ENCODE measurements around the gene FOXI2.

FOXI2 gene

DNA sequence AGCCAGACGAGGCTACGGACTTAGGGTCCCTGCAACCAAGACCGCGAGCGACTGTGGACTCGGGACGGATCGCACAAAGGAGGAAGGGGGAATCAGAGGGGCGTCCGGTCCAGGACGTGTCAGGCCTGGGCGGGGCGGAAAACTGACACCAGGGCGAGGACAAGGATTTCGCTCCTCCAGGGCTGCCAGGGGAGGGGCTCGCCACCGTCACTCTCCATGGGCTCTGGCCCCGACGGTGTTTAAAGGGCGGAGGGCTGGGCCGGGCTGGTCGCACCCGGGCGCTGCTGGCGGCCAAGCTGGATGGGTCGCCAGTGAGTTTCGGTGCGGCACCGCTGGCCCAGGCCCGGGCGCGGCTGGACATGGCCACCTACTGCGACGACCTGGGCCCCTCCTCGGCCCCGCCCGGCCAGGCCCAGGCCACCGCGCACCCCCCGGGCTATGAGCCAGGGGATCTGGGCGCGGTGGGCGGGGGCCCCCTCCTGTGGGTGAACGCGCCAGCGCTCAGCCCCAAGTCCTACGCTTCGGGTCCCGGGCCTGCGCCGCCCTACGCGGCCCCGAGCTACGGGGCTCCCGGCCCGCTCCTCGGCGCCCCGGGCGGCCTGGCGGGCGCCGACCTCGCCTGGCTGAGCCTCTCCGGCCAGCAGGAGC lies at the start of gene FOXI2:
Gene FOXI2, plus strand, starts transcription at position 271 of the 648 bp plus-strand sequence. Its CDS starts 89 bp downstream, at position 360.
- DNase-seq (ENCODE audit: low read depth in 2 of 2), result no peak

DNA sequence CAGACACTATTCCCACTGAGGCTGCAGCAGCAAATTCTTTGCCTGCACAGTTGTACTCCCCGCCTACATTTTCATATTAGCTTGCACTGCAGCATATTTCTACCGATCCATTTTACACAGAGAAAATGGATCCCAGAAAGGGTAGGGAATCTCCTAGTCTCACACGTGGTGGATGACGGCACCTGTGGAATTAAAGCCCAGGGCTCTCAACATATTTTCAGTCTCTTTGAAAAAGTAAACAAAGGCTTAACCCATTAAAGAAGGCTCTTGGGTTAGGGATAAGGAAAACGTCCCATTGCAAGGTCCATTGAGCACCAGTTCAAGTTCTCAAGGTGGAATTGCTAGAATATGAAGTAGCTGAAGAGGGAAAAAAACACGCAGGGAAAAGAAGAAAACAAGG lies 49.4 kb upstream of the FOXI2 start:
- no peak for DNase-seq (ENCODE audit: low read depth in 2 of 2)

DNA sequence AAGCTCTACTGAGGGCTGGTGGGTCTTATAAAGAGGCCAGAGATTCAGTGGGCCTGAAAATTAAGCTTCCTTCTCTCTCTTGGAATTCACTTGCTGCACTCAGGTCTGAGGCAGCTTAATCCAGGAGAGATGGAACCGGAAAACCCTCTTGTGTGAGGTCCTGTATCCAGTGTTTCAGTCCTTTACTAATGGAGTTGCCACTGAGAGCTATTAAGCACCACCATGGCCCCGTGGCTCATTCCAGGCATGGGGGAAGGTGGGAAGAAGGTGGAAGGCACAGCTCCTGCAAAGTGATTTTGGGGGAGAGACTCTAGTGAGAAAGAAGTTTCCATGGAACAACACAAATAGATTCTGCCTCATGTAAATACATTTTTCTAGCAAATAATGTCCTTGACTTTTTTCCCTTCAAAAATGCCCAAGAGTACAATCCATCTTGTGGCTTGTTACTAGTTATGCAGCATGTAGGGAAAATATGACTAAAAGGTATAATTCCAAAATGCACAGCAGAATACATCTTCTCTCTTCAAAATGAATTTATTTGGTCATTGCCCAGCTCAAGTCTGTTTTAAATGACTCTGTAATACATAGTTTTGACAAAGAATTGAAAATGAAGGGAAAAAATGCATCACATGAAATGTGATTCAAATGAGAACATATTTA lies 46.7 kb upstream of the FOXI2 start:
- DNase-seq (ENCODE audit: low read depth in 2 of 2), result no peak

DNA sequence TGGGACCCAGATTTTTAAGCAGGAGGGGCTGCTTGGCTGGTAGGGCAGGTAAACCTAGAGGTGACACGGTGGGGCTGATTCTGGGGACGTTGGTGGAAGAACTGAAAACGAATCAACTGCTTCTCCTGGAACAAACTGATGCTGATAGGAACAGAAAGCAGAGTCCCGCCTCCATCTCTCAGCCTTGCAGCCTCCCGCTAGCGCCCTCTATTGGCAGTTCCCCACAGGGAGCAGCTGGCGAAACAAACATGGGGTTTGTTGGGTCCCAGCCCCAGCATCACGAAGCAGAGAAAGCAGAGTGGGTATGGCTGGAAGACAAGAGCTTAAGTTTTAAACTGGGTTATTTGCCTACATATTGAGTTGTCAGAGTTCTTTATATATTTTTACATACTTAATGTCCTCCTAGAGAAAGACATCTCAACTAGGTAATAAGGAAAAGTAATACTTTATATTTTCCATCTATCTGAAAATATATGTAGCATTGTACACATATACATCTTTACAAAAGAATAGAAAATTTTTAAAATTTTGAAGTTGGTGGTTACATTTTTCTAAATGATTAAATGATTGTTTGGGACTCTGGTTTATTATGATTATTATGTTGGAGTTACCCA lies 42.3 kb upstream of the FOXI2 start:
- no peak for DNase-seq (ENCODE audit: low read depth in 2 of 2)

DNA sequence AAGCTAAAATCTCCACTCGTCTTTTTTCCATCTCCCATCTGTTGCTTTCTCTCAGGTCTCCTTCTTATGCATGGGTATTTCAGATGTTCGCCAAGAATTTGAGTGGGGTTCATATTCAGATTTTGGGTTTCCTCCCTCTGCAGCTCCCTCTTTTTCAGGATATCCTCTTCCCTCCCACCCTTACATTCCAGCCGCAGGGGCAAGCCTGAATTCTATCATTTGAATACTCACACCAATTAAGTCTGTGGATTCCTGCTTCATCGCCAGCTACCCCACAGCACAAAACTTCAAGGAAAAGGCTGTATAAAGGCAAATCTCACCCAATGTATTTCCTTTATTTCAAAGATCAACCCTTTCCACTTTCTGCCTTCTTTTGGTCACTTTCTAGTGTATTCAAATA lies 41.6 kb upstream of the FOXI2 start:
- DNase-seq (ENCODE audit: low read depth in 2 of 2), result no peak

DNA sequence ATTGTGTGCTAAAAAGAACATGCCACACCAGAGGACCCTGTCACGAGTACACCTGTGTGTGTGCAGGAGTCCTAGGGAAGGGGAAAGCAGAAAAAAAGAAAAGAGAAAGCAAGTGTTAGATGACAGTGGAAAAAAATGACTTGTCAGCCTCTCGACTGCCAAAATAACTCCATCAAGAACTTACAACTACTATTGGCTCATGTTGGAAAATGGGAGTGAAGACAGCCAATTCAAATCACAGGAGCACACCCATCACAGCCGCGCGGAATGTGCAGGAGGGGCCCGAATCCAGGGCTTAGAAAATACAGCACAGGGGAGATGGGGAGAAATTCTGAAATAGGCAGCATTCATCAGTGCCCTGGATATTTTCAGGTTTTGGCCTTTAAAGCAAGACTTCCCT lies 38.1 kb upstream of the FOXI2 start:
- no peak for DNase-seq (ENCODE audit: low read depth in 2 of 2)

DNA sequence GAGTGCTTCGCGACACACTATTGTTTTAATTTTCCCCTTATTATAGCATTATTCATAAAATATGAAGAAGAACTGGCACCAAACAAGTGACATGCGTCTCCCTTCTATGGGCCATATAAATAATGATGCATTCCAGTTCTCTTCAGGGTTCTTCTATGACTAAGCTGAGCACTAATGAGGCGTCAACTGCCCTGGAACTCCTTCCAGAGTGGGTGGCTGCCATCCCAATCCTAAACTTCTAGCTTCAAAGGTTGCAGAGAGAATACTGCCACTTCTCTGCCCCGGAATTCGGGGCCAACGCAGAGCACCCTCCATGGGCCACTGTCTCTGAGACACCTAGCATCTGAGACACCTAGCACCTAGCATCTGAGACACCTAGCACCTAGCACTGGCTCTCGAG lies 37.7 kb upstream of the FOXI2 start:
- DNase-seq (ENCODE audit: low read depth in 2 of 2), result no peak

DNA sequence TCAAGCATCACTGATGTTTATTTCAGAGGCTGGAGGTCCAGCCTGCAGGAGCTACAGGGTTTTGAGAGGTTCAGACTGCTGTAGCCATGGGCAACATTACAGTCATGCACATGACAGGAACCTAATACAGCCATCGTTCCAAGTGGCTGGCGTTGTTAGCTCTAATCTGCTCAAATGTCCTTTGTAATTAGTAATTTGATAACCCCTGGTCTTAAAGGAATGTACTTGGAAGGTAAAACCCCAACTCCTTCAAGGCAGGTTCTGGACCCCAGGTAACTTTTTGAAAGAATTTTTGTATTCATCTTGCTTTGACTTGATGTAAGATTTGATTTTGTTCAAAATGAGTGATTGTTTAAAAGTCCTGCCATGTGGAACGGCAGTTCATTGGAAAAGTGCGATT lies 34.7 kb upstream of the FOXI2 start:
- no peak for DNase-seq (ENCODE audit: low read depth in 2 of 2)

DNA sequence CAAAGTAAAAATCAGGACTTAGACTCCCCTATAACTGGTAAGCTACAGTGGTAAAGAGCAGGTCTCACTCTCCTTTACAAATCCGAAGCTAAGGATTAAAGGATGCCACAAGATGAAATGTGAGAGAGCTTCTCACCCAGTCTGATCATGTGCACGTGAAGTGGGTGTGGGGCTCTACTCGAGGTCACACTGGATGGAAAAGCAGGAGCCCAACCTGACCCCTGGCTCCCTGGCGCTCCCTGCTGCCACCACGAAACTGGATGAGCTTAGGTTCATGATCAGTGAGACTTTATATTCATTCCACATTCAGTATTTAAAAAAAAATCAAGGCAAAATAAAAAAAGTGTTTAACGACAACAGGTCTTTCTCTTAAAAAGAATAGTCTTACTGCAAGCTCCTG lies 21.7 kb upstream of the FOXI2 start:
- no peak for DNase-seq (ENCODE audit: low read depth in 2 of 2)

DNA sequence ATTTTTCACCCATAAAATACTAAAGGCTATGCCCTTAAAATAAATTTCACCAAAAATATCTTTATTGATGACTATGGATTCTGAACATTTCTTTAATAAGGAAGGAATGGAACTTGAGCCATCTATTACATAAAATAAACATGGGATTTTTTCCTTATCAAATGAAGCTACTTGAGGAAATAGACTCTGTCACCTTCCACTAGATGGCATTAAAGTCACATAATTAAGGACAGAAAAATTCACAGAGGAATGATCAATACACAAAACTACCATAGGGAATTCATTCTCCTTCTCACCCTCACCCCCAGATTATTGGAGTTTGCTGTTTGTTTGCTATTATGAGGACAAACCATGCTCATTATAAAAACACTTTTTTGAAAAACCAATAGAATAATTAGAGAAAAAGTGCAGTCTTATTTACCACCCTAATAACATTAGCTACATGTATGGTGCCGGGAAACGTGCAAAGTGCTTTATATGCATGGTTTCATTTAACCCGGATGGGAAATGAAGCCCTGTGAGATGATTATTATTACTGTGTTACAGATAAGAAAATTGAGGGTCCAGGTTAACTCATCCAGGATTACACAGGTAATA lies 21.1 kb upstream of the FOXI2 start:
- no peak for DNase-seq (ENCODE audit: low read depth in 2 of 2)

DNA sequence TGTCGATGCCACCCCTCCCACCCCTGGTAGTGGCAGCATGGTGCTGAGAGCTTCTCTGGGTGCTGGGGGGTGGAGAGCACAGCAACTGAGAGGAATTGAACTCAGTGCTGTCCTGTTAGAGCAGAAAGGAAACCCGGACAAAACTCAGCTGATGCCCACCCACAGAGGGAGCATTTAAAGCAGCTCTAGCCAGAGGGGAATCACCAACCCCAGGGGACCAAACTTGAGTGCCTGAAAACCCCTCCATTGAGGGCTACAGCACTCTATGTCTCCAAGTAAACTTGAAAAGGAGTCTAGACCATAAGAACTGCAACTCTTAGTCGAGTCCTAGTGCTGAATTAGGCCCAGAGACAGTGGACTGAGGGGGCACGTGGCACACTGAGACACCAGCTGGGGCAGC lies 16.8 kb upstream of the FOXI2 start:
- DNase-seq (ENCODE audit: low read depth in 2 of 2), result no peak

DNA sequence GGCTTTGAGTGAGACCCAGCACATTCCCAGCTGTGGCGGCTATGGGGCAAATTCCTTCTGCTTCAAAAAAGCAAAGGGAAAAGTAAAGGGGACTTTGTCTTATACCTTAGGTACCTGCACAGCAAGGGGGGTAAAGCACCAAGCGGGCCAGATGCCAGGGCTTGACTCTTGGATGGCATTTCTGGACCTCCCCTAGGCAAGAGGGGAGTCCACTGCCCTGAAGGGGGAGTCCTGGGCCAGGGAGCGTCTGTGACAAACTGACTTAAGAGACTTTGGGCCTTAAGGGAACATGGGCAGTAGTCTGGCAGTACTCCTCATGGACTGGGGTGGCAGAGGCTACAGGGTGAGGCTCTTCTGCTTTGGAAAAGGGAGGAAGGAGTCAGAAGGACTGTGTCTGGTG lies 16.1 kb upstream of the FOXI2 start:
- no peak for DNase-seq (ENCODE audit: low read depth in 2 of 2)

DNA sequence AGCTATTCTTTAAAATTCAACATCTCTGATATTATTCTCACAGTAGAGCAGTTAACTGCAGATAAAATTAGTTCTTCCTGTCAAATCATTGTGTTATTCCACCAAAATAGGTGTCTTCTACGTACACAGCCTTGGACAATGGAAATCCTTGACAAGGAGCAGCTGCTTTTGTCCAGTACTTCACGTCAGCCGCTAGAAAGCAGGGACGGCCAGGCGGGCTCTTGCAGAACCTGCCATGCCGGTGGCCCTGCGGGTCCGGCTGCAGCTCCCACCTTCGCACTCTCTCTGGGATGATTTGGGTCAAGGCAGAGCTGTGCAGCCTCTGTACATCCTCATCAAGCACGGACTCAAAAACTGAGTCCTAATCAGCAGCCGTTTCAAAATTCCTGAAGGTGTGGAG lies 2.2 kb upstream of the FOXI2 start:
- DNase-seq (ENCODE audit: low read depth in 2 of 2), result no peak

DNA sequence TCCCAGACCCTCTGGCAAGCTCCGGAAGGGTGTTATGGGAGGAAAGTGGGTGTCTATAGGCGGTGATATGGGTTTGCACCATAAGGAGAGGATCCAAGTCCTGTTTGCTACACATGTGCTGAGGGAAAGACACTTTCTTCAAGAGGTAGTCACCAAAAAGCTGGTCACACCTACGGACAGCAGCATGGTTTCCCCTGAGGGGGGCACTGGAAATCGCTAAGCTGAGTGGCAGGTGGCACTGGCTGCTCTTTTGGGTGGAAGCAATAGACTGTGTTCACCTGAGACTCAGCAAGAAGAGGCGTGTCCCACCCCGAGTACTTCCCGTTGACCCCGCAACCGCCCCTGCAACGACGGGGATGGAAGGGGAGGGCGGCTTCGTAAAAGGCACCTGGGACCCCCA lies 1.8 kb upstream of the FOXI2 start:
- DNase-seq (ENCODE audit: low read depth in 2 of 2), result no peak

DNA sequence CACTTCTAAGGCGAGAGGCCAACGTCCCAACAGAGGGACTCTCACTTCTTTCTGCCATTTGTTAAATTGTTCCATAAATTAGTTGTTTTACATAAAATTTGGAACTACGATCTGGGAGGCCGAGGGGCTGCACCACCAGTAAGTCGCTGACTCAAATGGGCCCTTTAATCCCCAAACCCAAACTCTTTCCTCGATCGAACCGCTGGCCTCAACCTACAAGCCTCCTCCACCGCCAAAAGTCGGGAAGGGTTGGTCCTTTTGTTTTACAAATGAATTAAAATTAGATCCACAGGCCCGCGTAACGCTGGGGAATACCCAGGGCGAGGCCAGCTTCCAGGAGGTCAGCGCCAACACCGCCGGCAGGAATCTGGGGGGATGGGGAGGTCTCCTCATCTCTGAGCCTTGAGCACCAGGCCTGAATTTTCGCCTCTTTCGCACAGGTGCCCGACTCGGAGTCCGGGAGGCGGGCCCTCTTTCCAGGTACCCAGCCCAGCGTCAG lies 1.2 kb upstream of the FOXI2 start:
- no peak for DNase-seq (ENCODE audit: low read depth in 2 of 2)

DNA sequence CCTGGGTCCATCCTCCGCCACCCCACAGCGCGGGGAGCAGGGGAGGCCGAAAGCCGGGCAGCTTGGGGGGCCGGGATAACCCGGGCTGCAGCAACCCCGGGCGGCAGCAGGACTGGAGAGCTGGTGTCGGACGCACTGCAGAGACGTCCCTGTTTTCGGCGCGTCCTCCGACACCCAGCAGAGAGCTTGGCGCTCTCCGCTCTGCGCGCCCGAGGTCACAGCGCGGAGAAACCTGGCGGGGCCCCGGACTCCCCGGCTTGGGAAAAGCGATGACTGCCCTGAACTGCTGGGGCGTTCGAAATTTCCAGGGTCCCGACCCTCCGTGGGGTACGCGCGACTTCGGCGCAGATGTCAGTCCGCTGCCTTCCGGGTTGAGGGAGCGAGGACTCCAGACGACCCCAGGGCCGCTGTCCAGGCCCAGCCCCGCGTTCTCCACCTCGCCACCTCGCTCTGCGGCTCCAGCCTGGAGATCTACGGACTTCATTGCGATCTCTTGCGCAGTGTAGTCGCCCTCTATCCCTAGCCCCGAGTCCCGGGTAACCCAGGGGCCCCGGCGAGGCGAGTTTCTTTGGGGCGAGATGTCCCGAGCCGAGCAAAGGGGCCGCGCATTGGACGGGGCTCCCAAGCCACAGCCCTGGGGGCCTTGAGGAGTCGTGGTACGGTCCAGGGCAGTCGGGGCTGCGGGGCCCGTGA lies 617 bp upstream of the FOXI2 start:
- no peak for DNase-seq (ENCODE audit: low read depth in 2 of 2)

DNA sequence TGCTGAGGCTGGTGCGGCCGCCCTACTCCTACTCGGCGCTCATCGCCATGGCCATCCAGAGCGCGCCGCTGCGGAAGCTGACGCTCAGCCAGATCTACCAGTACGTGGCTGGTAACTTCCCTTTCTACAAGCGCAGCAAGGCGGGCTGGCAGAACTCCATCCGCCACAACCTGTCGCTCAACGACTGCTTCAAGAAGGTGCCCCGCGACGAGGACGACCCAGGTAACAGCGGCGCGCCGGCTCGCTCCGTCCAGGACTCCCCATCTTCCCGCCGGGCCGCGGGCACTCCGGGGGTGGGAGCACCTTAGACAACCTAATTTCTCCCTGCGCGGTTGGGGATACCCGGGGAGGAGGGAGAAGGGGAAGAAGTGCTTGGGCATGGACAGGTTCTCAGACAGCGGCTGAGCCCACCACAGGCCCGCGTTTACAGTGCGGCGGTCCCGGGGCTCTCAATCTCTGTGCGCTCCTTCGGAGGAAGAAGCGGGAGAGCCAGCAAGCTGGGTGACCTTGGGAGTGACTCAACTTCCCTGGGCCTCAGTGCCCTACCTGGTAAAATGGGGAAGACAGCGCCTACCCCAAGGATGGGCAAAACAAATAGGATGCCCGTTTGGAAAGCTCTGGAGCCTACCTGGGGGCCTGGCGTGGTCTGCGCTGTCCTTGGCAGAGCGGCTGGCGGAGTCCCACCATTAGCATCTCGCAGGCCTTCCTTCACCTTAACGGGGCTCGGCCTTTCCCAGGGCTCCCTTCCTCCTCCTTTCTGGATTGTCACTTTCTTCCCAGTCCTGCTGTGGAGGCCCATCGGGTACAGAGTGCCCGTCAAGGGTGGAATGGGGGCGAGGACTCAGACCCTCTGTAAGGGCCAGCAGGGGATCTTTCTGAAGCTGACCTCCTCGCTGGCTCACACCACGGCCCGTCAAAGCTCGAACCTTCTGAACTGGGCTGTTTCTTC lies 852 bp downstream of the FOXI2 start:
- DNase-seq (ENCODE audit: low read depth in 2 of 2), result no peak

DNA sequence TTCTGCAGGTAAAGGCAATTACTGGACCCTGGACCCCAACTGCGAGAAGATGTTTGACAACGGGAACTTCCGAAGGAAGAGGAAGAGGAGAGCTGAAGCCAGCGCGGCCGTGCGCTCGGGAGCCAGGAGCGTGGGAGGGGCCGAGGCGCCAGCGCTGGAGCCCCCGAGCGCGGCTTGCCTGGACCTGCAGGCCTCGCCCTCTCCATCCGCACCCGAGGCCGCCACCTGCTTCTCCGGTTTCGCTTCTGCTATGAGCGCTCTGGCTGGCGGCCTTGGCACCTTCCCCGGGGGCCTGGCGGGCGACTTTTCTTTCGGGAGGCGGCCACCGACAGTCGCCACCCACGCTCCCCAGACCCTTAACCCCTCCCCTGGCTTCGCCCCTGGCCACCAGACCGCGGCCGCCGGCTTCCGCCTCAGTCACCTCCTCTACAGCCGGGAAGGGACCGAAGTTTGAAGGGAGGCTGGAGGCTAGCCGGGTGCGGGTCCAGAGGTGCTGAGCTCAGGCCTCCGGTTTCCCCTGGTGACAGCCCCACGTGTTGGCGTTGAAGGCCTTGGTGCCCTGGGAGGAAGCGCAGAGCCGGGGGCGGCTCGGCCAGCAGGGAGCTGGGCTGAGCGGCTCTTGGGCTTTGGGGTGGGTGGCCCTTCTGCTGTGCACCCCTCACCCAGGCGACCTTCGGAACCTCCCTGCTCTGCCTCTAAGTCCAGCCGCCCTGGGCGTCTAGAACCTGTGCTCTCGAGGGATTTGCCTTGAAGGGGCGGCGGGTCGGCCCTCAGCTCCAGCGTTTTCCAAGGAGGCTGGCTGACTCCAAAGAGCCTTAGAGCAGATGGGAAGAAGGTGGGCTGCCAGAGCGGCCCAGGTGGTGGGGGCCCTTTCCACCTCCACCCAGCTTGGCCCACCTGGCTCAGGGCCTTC lies 1.8 kb downstream of the FOXI2 start:
- DNase-seq (ENCODE audit: low read depth in 2 of 2), result no peak

DNA sequence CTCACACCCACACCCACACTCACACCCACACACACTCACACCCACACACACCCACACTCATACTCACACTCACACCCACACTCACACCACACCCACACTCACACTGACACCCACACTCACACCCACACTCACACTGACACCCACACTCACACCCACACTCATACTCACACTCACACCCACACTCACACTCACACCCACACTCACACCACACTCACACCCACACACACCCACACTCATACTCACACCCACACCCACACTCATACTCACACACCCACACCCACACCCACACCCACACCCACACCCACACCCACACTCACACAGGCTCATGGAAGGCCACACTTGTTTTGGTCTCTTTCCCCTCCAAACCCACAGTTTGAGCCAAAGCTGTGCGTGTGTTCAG lies 2.9 kb downstream of the FOXI2 start:
- DNase-seq (ENCODE audit: low read depth in 2 of 2), result no peak

DNA sequence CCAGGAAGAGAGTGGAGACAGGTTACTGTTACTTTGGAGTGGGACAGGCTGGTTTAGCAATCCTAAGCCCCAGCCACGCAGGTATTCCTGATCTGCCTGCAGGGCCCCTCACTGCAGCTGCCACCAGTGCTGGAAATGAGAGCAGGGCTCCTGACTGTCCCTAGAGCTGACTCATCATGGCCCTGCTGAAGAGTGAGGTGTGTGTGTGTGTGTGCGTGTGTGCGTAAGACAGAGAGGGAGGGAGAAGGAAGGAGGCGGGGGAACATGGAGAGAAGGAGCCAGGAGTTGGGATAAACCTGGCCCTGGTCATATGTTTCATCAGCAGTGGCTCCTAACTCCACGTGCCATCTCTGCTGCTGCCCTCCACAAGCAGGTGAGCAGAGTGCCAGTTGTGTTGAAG lies 3.6 kb downstream of the FOXI2 start:
- no peak for DNase-seq (ENCODE audit: low read depth in 2 of 2)
